ENCODE measurements around the gene TRNP1.
A peak's percentile ranks its signal among the peaks of the same experiment; 100 is the strongest.

The TRNP1 gene

DNA sequence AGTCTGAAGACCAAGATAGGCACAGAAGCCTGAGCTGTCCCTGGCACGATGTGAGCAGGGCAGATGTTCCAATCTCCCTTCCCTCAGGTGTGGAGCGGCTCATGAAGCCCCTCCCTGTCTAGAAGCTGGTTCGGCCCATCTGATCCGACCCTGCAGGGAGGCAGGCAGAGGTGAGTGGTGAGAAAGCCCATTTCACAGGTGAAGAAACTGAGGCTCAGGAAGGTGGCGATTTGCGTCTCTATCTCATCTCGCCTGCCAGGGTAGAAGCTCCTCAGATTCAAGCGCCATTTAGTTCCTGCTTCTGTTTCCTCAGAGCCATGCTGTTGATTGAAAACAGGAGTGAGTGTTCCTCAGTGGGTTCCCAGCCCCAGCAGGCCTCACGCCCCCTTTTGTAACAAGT, 36.0 kb downstream of the TRNP1 start:
- no peak for DNase-seq

DNA sequence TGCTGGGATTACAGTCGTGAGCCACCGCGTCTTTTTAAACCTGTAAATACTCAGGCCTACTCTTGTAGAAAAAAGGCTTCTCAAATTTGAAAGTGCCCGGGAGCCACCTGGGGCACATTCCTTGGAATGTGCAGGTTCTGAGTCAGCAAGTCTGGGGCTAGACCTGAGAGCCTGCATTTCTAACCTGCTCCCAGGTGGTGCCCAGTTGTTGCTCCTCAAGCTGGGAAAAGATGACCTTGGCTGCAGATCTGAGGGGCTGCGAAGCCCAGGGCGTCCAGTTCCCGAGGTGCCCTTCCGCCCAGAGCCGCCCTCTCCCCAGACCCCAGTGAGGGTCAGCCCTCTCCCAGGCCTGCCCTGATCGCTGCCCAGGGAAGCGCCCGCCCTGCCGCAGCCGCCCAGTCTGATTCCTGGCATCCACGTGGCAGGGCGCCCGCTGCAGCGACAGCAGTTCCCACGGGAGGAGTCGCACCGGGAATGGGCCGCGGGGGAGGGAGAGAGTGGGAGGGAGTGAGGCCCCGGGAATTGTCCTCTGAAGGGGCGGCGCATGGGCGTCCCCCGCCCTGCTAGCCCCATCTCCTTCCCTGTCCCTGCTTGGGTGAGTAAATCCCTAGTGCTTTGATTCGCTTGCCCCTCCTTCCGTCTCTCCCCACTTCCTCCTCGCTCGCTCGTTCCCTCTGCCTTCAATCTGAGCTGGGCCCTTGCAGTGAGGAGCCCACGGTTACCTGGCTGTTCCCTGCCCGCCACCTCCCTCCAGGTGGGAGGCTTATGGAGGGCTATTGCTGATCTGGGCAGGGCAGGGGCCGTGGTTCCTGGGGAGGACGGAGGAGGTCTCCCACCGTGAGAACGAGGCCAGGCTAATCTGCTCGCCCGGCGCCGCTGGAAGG, 38.0 kb downstream of the TRNP1 start:
- DNase-seq: no peak

DNA sequence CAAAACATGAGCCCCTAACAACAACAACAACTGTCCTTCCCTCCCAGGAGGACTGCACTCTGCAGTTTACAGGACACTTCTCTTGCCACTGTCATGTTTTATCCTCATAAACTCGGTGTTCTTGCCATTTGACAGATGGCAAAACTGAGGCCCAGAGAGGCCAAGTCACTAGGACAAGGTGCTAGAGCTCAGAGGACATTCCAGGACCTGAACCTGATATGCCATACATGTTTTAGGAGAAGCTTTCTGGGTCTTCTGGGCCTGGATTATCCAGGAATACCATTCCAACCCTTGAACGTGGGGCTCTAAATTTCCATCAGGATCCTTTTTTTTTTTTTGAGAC, 38.6 kb downstream of the TRNP1 start:
- DNase-seq: no peak

DNA sequence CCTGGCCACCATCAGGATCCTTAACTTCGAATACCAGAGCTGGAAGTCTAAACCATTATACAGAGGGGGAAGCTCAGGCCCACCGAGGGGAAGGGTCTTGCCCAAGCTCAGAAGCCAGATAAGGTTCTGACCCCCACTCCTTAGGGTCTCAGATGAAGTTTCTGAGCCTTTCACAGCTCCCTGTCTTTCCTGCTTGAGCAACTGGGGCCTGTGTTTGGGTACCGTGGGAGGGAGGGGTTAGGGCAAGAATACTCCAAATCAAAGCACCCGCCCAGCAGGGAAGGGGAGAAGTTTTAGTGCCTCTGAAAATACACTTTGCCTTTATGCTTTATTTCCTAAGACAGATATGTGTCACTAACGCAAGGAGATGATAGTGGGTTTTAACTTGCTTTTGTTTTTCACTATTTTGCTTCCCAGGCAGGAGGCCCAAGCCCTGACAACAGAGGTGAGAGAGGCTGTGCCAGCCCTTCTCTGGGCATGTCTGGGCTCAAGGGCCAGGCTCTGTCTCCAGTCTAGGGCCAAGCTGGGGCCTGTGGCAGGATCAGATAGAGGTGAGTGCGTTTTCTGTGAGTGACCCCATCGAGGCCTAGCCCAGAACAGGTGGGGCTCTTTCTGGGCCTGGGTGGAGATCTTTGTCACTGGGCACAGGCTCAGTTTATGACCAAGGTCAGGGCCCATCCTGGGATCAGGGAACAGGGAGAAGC, 39.7 kb downstream of the TRNP1 start:
- DNase-seq: no peak

DNA sequence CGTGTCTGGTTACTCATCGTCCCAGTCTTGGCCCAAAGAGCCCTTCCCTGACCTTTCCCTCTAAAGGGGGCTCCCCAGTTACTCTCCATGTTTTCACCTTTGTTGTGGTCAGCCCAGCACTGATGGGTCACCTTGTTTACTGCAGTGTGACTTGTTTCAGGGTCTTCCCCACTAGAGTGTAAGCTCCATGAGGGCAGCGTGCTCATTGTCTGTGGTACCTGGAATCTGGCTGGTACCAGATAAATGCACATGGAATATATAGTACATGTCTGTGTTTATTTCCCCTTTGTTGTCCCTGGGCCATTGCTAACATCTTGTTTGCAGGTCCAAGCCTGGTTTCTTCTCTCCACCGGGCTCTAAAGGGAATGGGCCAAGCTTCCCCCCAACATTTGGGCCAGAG, 41.9 kb downstream of the TRNP1 start:
- DNase-seq: no peak

DNA sequence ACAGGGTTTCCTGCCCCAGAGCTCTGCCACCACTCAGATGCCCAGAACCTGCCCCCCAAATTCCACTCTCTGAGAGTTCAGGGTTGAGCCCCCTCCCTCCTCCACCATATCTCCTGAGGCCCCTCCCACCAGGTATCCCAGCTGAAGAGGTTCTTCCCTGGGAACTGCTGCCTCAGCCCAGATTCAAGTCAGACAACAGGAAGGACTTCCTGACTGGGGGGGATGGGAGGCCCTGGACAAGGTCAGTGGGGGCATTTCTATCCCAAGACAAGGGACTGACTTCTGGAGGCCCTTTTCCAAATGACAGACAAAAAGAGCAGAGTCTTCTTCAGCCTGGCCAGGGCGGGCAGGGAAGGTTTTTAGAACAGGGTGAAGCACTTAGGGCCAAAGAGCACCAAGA, 43.2 kb downstream of the TRNP1 start:
- DNase-seq: no peak

DNA sequence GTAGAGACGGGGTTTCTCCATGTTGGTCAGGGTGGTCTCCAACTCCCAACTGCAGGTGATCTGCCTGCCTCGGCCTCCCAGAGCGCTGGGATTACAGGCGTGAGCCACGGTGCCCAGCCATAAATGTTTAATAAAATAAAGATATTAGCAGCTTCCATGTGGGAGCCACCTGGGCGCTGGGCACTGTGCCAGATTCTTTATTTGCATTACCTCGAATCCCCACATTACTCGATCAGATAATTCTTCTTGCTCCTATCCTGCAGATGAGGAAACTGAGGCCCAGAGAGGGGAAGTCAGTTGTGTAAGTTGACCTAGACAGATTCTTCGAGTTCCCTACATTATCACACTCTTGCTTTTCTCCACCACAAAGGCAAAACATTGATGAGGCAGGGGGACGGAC, 44.0 kb downstream of the TRNP1 start:
- DNase-seq: no peak

DNA sequence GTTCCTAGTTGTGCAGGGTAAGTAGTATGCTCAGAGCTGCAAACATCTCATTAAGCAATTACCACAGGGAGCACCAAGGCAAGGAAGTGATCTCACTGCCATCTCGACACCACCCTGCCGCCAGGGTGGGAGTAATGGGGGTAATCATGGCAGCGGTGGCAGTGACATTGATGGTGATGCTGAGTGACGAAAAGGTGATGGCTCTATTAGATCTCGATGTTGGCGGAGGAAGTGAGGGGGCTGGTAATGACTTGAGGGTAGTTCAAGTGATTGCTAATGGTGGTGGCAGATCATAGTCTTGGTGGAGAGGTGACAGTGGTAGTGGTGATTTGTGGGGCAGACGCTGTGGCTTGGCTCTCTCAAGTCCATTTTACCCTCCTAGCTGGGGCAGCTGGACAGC, 44.5 kb downstream of the TRNP1 start:
- no peak for DNase-seq

DNA sequence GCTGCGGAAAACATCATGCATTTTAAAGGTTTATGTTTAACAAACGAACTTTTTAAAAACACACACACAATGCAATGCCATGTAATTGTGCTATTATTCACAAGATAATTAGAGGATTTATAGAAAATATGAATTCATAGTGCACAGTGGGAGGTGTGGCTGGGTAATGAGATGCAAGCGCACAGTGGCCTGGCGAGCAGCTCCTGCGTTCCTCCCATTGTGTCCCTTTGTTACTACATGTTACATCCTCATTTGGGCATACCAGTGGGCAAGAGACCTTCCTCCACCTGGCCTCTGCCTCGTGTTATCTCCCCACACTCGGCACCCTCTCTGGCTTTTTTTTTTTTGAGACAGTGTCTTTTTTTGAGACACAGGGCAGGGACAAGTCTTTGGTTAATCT, 49.2 kb downstream of the TRNP1 start:
- DNase-seq: no peak

DNA sequence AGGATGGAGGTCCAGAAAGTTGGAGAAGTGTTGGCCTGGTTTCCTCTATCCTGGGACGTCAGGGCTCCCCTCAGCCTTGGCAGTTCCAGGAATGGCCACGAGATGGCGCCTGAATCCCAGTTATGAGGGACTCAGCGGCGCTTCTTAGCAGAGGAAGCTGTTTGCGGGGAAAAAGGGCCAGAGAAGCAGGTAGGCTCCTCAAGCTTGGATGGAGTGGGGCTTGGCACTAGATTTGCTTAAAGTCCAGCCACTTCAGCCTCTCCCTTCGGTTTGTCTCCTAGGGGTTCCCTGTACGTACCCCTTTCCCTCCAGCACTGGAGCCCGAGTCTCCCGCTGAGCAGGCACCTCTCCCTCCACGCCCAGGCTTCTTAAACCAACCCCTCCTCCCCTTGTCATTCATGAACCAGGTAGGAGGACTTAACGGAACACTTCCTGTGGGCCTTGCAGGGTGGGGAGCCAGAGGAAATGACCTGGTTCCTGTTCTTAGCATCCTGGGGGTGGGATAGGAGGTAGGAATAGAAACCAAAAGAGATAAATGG, 51.2 kb downstream of the TRNP1 start:
- peak; percentile 81 to 87 for DNase-seq

DNA sequence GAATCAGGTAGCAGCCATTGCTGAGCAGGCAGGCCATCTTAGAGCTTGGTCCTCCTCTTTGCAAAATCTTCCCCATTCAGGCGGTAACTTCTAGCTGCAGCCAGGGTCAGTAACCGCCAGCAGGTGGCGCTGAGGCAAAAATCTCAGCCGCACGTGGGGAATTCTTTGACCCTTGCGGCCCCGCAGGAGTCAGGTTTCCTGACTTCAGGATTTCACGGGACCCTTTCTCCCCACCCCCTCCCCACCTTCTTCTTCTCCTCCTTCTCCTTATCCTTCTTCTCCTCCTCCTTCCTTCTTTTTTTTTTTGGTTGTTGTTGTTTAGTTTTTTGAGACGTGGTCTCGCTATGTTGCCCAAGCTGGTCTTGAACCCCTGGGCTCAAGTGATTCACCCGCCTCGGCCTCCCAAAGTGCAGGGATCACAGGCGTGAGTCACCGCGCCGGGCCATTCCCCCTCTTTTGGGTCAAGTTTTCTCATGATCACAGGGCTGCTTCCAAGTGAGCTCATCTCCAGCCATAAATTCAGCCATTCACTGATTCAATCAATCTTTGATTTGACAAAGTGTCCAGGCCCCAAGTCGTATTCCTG, 52.6 kb downstream of the TRNP1 start:
- peak; percentile 59 to 69 for DNase-seq

DNA sequence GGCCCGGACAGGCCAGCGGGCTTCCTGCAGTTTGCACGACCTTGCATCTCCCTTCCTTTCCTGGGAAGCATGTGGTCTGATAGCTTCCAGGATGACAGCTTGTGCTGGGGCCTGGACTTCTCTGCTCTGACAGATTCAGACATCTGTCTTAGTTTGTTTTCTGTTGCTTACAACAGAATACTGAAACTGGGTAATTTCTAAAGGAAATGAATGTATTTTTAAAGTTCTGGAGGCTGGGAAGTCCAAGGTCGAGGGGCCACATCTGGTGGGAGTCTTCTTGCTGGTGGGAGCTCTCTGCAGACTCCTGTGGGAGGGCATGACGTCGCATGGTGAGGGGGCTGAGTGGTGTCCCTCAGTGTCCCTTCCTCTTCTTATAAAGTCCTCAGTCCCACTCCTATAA, 54.4 kb downstream of the TRNP1 start:
- DNase-seq: no peak

DNA sequence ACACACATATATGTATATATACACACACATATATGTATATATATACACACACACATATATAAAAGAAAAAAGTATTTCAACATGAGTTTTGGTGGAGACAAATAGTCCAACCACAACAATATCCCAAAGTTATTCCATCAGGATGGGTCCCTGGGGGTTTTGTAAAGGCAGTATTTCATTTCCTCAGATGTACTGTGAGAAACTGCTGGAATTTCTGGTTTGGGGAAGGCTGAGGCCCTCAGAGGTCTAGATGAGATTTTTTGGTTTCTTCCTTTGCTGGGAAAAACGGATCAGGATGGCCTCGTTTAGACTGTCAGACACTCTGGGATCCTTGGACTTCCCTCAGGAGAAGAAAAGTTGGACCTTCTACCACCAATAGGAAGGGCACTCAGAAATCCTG, 55.6 kb downstream of the TRNP1 start:
- no peak for DNase-seq

DNA sequence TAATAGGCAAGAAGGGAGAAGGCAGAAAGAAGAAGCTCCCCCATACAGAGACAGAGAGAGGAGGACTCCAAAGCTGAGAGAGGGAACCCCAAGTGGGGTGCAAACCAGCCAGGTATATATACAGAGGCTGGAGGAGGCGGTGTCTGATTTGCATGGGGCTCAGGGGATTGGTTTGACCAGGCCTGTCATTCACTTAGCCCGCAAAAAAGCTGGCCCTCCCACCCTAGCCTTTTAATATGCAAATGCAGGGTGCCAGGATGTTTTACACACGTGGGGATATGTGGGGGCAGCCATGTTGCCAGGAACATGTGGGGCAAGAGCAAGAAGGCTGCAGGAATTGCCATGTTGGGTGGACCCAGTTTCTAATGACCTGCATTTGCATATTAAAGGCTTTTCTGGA, 56.1 kb downstream of the TRNP1 start:
- DNase-seq: no peak
